ENCODE measurements around the gene HCK.

GRCh38 chr20:32112841-32113240 lies 60.8 kb downstream of the HCK start:
- TF ChIP-seq CTCF (conservative IDR thresholded peaks at IDR 0.05; ENCODE audit: low read depth, low read length) = no peak
- no peak for TF ChIP-seq EZH2phosphoT487 (IDR thresholded peaks at IDR 0.05; ENCODE audit: borderline replicate concordance, low read length)

All from PC-3 (cell line).